CD4-positive, alpha-beta T cell treated with Interferon alpha-2 for 1 hour (primary cell): Measurements from ENCODE around the gene BTNL2.
"Not testable (repeated sequence)": the region's sequence is repeated elsewhere in the genome, so short reads cannot be mapped to it uniquely, and the experiment has no call there.

Source experiments
- DNase-seq, 2 donors: peaks; one replicate each; pipeline ENCODE4 v3.0.0-alpha.2; 2020 to 2022

The BTNL2 gene

GRCh38 chr6:32359225-32359624 lies 47.8 kb downstream of the BTNL2 start:
- DNase-seq, result not testable (repeated sequence)

- not testable (repeated sequence) for DNase-seq
These were observed 48.4 kb downstream of the BTNL2 start for GRCh38 chr6:32358548-32358947.

GRCh38 chr6:32355018-32355417 lies 52.0 kb downstream of the BTNL2 start:
- DNase-seq, result no peak

GRCh38 chr6:32353348-32353747 lies 53.6 kb downstream of the BTNL2 start:
- DNase-seq, result no peak
